Heart left ventricle (tissue), 16 donors: Measurements from ENCODE around the gene CTNND2. TPM values are rescaled to one million over a fixed set of nuclear protein-coding genes. Genes with fewer than 3 reads are reported as not detected.

Experiments
- ATAC-seq, 4 donors: fragments of 200-7000 bp; cut with Tn5 transposase; one replicate each; pipeline ENCODE4 v1.9.1; 2020 to 2022; ENCODE audit warnings: moderate library complexity in 4 of 4, mild to moderate bottlenecking in 3 of 4, moderate number of reproducible peaks in 1 of 4
- DNase-seq, 5 donors: peaks; one replicate each; pipeline ENCODE4 v3.0.0-alpha.2; 2020
- H3K27ac ChIP-seq, 12 donors: fragments of 200-600 bp; sonication (generic) in 4 of 12; one replicate each; pipeline versions ENCODE4 v1.5.0 to v1.8.0; 2016 to 2022; ENCODE audit warnings: mild to moderate bottlenecking in 2 of 12
- H3K27me3 ChIP-seq, 9 donors: fragments of 200-600 bp; sonication (generic) in 2 of 9; one replicate each; pipeline versions ENCODE4 v1.5.1 to v1.8.0; 2016 to 2022; ENCODE audit warnings: mild to moderate bottlenecking in 3 of 9
- H3K36me3 ChIP-seq, 9 donors: fragments of 200-600 bp; sonication (generic) in 2 of 9; one replicate each; pipeline versions ENCODE4 v1.5.0 to v1.8.0; 2018 to 2022; ENCODE audit warnings: mild to moderate bottlenecking in 2 of 9
- H3K4me1 ChIP-seq, 12 donors: fragments of 200-600 bp; sonication (generic) in 4 of 12; one replicate each; pipeline versions ENCODE4 v1.5.0 to v1.8.0; 2016 to 2022; ENCODE audit warnings: mild to moderate bottlenecking in 3 of 12
- H3K4me3 ChIP-seq, 12 donors: fragments of 200-600 bp; sonication (generic) in 4 of 12; one replicate each; pipeline versions ENCODE4 v1.5.0 to v1.8.0; 2017 to 2022; ENCODE audit warnings: mild to moderate bottlenecking in 9 of 12, moderate library complexity in 4 of 12
- H3K9me3 ChIP-seq, 12 donors: fragments of 200-600 bp; sonication (generic) in 4 of 12; one replicate each; pipeline versions ENCODE4 v1.5.0 to v1.8.0; 2016 to 2022; ENCODE audit warnings: mild to moderate bottlenecking in 1 of 12
- POLR2A ChIP-seq, 2 donors: fragments of 450-650 bp; IDR thresholded peaks; one replicate each; pipeline ENCODE4 v1.6.1; 2017; ENCODE audit warnings: antibody characterized with exemption in 2 of 2, mild to moderate bottlenecking in 2 of 2, moderate library complexity in 2 of 2
- WGBS, 4 donors: extraction: QIAGEN DNeasy Blood & Tissue Kit in 2 of 4; methylation state at CpG; one replicate each; pipeline versions ENCODE4 v1.1.5 to v1.1.7; 2013 to 2018; 5-methylcytosine and 5-hydroxymethylcytosine counted together
- intact Hi-C, 10 donors: fragments of 100-400 bp; cut with DNase I; formaldehyde crosslinking; loops; one replicate each; pipeline versions ENCODE4 v1.11.1 to v1.14.2; 2022
- polyA plus RNA-seq, 2 donors: library from polyadenylated mRNA; stranded (reverse); fragments of 200-250 nt; gene quantifications; one replicate each; pipeline ENCODE4 v1.2.3, GENCODE V29; 2013
- total RNA-seq, 9 donors: library from RNA; depleted of rRNA in 2 of 9; stranded (reverse); fragments of >200 nt in 2 of 9; fragmentation: NEBNext Ultra II Directional in 3 of 9; extraction: Animal tissue kit (Norgen Biotek cat#: 25700) in 3 of 9; gene quantifications; one replicate each; pipeline versions ENCODE4 v1.1.0 to v1.2.4, GENCODE V29; 2016 to 2023
- TF ChIP-seq, protein P1 (sequence below), 12 donors: fragments of 200-600 bp; sonication (generic) in 4 of 12; IDR thresholded peaks; one replicate each; pipeline versions ENCODE4 v1.5.0 to v1.8.0; 2018 to 2022; ENCODE audit warnings: antibody characterized with exemption in 12 of 12, mild to moderate bottlenecking in 5 of 12
- donor health status: ischemic (EF 13 %, LVEDD 7.1; RV severe dilation, severe dysfunction).
- donor health status: healthy with polysubstance abuse.
- donor health status: DM: no; HTN: yes; CAD: no.
- donor health status: DM: no; HTN: no; CAD: no.
- donor health status: ischemic (EF 25% LVEDD 6.9; RV normal size, moderate dysfunction).
- donor health status: ischemic (EF 25% LVEDD 5.7; RV mildly dilated, moderate dysfunction).
- donor health status: healthy.
- donor health status: DM: yes; HTN: yes; CAD: no.
- donor health status: ischemic (EF 35%, LVEDD 5.7; RV mildly dilated, moderate dysfunction).
- donor health status: nonischemic (EF 11% LVEDD 7.7; RV severe dilation, severe dysfunction).
- donor health status: DM: yes; HTN: yes; CAD: no.
- donor health status: PGD.
- donor health status: ischemic (EF 29% LVEDD 5.4; RV normal size, mild dysfunction).
- donor health status: nonischemic (EF 23%, LVEDD 6.1; RV moderate dilation, normal function).

Gene CTNND2
- total and polyA plus RNA-seq, 11 donors = 4.0 to 36.8 (median 20.2) TPM

DNA sequence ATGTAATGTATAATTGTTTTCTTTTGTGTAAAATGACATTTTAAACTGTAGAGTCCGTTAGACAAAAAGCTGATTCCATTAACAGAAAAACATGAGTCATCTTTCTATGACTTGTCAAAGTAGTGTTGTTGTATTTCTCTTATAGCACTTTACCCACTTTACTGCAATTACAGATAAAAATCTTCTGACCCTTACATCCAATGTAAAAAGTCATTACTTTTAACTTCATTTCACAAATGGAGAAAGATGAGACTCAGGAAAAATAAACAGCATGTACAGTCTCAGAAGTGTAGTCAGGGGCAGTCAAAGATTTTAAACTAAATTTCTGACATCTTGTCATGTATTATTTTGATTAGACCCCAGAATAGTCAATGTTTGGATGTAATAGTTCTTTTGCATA, 146.6 kb downstream of the CTNND2 start:
- intact Hi-C loops = no loop called here
- no peak overlapping the region for H3K27ac ChIP-seq
- 69 to 80% (median 74%) methylated on average over 1 of the region's 1 CpG for WGBS, 4 donors
- no peaks in the 10 kb centered on the region for H3K27me3 ChIP-seq
- ATAC-seq (no peak), DNase-seq (no peak)
- H3K4me1 ChIP-seq = no peaks in the 10 kb centered on the region
- H3K9me3 ChIP-seq = no peaks in the 10 kb centered on the region
- TF ChIP-seq, protein P1, sequence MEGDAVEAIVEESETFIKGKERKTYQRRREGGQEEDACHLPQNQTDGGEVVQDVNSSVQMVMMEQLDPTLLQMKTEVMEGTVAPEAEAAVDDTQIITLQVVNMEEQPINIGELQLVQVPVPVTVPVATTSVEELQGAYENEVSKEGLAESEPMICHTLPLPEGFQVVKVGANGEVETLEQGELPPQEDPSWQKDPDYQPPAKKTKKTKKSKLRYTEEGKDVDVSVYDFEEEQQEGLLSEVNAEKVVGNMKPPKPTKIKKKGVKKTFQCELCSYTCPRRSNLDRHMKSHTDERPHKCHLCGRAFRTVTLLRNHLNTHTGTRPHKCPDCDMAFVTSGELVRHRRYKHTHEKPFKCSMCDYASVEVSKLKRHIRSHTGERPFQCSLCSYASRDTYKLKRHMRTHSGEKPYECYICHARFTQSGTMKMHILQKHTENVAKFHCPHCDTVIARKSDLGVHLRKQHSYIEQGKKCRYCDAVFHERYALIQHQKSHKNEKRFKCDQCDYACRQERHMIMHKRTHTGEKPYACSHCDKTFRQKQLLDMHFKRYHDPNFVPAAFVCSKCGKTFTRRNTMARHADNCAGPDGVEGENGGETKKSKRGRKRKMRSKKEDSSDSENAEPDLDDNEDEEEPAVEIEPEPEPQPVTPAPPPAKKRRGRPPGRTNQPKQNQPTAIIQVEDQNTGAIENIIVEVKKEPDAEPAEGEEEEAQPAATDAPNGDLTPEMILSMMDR (IDR thresholded peaks at IDR 0.05) = no peak
- TF ChIP-seq POLR2A (IDR thresholded peaks at IDR 0.05) = no peak
- no peak overlapping the region for H3K4me3 ChIP-seq
- no peaks in the 10 kb centered on the region for H3K36me3 ChIP-seq

DNA sequence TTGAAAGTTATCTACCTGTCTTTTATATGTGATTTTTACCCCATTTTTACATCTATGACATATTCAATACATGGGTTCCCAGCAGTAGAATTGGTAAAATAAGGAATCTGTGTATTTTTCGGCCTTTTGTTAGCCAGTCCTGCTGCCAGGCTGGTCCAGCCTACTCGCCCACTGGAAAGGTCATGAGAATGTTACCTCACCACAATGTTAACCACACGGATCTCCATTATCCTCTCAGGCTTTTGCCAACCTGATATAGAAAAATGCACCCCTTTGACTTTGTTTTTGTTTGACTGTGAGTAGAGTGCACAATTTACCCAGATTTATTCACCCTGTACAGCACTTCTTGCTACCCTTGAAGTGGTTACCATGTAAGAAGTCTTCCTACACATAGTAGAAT, 167.2 kb downstream of the CTNND2 start:
- no peaks in the 10 kb centered on the region for H3K36me3 ChIP-seq
- H3K4me3 ChIP-seq = no peak overlapping the region
- H3K9me3 ChIP-seq = peaks cover 0 to 7% (median 0%) of the 10 kb centered on the region in 12 donors
- 74 to 85% (median 75%) methylated on average over 3 of the region's 3 CpGs for WGBS, 4 donors
- DNase-seq = no peak
- H3K4me1 ChIP-seq = no peaks in the 10 kb centered on the region
- no peaks in the 10 kb centered on the region for H3K27me3 ChIP-seq
- no peak for ATAC-seq
- no peak overlapping the region for H3K27ac ChIP-seq
- intact Hi-C loops = no loop called here
- TF ChIP-seq, protein P1 (IDR thresholded peaks at IDR 0.05) = no peak
- no peak for TF ChIP-seq POLR2A (IDR thresholded peaks at IDR 0.05)

DNA sequence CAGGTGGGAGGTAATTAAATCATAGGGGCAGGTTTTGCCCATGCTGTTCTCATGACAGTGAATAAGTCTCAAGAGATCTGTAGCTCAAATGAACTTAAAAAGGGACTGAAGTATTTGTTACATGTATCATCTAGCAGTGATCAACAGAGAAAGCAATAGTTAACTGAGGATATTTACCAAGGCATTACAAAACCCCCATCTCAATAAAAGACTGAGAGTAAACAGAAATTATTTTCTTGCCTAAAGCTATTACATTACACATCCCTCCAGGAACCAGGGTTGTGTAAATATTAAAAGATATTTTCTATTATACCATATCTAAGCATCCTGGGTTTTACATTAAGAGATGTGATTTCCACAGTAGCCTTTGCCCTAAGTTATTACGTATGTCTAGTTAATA, 169.9 kb downstream of the CTNND2 start:
- no peaks in the 10 kb centered on the region for H3K4me1 ChIP-seq
- ATAC-seq (no peak), DNase-seq (no peak)
- TF ChIP-seq, protein P1 (IDR thresholded peaks at IDR 0.05) = no peak
- no peak for TF ChIP-seq POLR2A (IDR thresholded peaks at IDR 0.05)
- no peaks in the 10 kb centered on the region for H3K27me3 ChIP-seq
- H3K9me3 ChIP-seq = no peaks in the 10 kb centered on the region
- no peak overlapping the region for H3K27ac ChIP-seq
- no peaks in the 10 kb centered on the region for H3K36me3 ChIP-seq
- no peak overlapping the region for H3K4me3 ChIP-seq
- intact Hi-C loops = no loop called here
- 71 to 88% (median 84%) methylated on average over 1 of the region's 1 CpG for WGBS, 4 donors

DNA sequence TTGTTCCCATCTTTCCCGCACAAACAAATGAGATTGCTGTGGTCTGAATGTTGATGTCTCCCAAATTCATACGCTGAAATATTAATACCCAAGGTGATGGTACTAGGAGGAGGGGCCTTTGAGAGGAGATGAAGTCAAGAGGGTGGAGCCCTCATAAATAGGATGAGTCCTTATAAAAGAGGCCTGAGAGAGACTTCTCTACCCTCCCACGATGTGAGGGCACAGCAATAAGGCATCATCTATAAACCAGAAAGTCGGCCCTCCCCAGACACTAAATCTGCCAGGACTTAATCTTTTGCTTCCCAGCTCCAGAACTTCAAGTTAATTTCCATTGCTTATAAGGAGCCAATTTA, 170.4 kb downstream of the CTNND2 start:
- DNase-seq (no peak), ATAC-seq (no peak)
- Histone ChIP-seq H3K4me3 (no peak overlapping the region), H3K36me3 (no peaks in the 10 kb centered on the region), H3K4me1 (no peaks in the 10 kb centered on the region), H3K27ac (no peak overlapping the region), H3K9me3 (no peaks in the 10 kb centered on the region), H3K27me3 (no peaks in the 10 kb centered on the region)
- 83 to 90% (median 87%) methylated on average over 4 of the region's 4 CpGs for WGBS, 4 donors
- no peak for TF ChIP-seq POLR2A (IDR thresholded peaks at IDR 0.05)
- TF ChIP-seq, protein P1 (IDR thresholded peaks at IDR 0.05) = no peak
- intact Hi-C loops = no loop called here
